GM12873 (cell line): ENCODE measurements around the gene ATP10D.

Experiments used
- TF ChIP-seq, protein P1 (sequence below): IDR thresholded peaks from 2 replicates; pipeline ENCODE4 v1.5.1; 2012; ENCODE audit warnings: low read depth, mild to moderate bottlenecking, moderate library complexity, low read length, control low read depth; ENCODE audit not compliant: insufficient read depth; ENCODE audit errors: missing control alignments

Gene ATP10D

DNA sequence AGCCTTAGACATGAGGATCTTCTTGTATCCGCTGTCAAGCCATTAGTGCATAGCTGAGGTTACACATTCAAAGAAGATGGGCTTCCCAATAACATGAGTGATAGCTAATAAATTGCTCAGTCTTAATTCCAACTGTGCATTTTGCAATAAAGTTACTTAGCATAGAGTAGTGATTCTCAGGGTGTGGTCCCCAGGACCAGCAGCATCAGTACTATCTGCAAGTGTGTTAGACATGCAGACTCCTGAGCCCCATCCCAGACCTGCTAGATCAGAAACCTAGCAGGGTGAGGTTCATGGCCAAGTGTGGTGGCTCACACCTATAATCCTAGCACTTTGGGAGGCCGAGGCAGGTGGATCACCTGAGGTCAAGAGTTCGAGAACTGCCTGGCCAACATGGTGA is 20.1 kb downstream of the ATP10D start:
- TF ChIP-seq, protein P1, sequence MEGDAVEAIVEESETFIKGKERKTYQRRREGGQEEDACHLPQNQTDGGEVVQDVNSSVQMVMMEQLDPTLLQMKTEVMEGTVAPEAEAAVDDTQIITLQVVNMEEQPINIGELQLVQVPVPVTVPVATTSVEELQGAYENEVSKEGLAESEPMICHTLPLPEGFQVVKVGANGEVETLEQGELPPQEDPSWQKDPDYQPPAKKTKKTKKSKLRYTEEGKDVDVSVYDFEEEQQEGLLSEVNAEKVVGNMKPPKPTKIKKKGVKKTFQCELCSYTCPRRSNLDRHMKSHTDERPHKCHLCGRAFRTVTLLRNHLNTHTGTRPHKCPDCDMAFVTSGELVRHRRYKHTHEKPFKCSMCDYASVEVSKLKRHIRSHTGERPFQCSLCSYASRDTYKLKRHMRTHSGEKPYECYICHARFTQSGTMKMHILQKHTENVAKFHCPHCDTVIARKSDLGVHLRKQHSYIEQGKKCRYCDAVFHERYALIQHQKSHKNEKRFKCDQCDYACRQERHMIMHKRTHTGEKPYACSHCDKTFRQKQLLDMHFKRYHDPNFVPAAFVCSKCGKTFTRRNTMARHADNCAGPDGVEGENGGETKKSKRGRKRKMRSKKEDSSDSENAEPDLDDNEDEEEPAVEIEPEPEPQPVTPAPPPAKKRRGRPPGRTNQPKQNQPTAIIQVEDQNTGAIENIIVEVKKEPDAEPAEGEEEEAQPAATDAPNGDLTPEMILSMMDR, result no peak

- TF ChIP-seq, protein P1, result no peak
Measured at GRCh38 chr4:47505666-47506065, 20.6 kb downstream of the ATP10D start.

GRCh38 chr4:47510506-47511143 is 25.6 kb downstream of the ATP10D start:
- TF ChIP-seq, protein P1, result peak; percentile 32

GRCh38 chr4:47513461-47513860 is 28.4 kb downstream of the ATP10D start:
- TF ChIP-seq, protein P1, result no peak

DNA sequence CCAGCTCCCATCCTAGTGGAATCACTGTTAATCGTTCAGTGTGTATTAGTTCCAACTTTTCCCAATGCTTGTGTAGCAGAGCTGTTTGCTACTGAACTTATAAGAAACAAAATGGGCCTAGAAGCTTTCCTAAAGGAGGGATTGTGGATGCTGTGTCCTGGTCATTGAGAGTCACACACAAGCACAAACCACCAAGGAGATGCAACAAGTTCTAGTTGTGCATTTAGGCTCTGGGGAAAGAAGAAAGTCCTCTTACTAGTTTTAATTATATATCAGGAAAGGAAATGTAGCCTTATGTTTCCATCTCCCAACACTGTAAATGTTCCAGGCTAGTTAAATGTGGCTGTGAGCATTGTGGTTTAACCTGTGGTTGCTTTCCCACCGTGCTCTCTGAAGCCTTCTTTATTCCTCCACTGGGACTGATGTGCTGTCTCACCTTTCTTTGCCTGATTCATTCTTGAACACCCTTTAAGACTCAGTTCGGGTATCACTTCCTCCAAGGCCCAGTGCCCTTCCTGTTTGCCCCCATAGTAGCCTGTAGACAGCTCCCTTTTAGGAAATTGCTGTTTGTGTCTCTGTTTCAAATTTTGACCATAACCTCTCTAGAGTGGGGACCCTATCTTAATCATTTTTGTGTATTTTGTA is 34.3 kb downstream of the ATP10D start:
- TF ChIP-seq, protein P1, result no peak

DNA sequence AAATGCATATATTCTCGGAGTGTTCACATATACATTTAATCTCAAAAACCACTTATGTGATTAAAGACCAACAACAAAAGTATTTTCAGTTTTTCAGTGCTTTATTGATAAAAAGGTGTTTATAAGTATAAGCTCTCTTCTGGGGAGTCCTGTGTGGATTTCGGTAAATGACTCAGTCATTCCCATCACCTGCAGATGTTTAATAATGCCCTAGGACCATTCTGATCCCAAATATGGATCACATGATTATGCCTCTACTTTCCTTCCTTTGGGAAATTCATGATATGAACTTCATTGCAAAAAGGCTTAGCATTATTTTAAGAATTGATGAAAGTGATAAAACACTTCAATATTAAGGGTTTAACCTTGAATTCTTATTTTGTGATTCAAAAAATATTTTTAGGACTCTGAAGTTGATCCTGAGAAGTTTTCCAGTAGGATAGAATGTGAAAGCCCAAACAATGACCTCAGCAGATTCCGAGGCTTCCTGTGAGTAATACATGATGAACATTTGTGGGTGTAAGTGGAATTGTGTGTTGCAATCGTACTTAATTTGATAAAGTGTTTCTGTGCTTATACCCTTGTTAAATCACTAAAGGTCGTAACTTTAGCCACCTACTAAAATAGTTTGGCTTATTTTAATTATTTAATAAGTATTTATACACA is 40.2 kb downstream of the ATP10D start:
- TF ChIP-seq, protein P1, result no peak

GRCh38 chr4:47526281-47526680 is 41.2 kb downstream of the ATP10D start:
- TF ChIP-seq, protein P1, result no peak
